ENCODE results near the gene PHKG1.
"Not testable (repeated sequence)": the region's sequence is repeated elsewhere in the genome, so short reads cannot be mapped to it uniquely, and the experiment has no call there.

PHKG1 gene

DNA sequence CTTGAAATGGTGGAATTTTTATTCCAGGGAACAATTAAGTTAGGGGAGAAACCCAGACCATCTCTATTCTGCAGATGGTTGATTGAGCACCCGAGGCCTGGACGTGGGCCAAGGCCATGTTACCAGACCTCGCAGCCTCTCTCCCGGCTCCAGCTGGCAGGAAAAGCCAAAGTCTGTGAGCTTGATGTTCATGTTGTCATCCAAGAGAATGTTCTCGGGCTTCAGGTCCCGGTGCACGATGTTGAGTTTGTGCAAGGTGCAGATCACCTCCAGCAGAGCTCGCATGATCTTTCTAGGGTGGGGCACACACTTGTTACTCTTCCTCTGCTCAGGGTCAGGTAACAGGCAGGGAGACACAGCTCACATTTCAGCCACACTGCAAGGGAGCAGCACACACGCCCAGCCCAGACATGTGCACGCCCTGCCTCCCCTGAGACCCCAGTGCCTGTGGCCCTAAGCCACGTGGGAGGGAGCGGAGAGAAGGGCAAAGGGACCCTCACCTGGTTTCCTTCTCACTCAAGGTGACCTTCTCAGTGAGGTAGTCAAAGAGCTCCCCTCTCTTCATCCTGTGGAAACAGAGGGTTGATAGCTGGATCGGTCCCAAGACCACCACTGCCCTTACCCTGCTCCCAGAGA, 9.5 kb downstream of the PHKG1 start:
- DNase-seq (ENCODE audit: low read depth), result no peak

DNA sequence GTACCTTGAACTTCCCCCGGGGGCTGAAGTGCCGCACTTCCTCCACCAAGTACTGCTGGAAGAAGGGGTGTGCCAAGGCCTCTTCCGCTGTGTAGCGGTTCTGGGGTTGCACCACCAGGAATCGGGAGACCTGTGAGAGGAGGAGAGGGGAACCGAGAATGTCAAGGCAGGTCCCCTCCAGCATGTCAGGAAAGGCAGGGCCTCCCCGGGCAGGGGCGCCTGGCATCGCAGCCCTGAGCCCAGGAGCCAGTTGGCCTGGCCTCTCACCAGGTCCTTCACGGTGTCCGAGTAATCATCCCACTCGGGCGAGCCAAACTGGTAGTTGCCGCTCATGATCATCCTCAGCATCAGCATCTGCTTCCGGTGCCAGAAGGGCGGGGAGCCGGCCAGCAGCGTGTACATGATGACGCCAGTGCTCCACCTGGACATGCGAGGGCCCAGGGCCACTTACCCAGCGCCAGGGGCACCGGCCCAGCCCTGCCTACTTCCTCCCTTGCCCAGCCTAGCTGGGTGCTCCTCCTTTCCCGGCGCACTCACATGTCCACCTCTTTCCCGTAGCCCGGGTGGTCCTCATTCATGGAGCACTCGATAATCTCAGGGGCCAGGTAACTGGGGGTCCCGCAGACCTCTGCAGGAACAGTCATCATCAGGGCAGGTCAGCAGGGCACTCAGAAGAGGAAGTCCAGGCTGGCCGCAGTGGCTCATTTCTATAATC, 11.0 kb downstream of the PHKG1 start:
- DNase-seq (ENCODE audit: low read depth), result no peak

DNA sequence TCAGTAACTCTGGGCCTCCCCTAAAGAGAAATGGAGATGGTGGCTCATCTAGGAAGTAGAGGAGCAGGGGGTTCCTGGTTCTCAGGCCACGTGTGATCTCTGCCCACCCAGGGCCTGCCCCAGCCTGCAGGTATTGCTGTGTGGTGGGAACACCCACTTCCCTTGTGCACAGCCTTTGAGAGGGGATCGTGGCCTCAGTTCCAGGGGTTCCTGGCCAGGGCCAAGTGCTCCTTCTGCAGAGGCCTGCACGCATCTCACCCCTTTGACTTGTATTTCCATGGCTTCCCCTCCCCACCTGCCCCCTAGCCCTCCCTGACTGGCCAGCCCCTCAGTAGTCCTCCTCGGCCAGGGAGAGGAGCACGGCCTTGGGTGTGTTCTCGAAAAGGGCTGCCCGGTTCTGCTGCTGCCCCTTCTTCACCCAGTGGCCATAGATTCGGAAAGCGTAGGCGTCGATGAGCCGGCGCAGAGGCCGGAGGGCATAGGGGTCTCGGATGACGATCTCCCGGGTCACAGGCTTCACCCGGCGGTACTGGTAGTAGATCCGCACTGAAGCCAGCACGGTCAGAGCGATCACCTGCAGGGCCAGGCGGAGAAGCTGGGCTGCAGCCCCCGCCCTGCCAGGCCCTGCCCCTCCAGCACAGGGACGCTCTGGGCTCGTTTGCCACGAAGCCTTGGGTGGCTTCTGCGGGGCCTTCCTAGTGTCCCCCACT, 11.9 kb downstream of the PHKG1 start:
- not testable (repeated sequence) for DNase-seq (ENCODE audit: low read depth)

DNA sequence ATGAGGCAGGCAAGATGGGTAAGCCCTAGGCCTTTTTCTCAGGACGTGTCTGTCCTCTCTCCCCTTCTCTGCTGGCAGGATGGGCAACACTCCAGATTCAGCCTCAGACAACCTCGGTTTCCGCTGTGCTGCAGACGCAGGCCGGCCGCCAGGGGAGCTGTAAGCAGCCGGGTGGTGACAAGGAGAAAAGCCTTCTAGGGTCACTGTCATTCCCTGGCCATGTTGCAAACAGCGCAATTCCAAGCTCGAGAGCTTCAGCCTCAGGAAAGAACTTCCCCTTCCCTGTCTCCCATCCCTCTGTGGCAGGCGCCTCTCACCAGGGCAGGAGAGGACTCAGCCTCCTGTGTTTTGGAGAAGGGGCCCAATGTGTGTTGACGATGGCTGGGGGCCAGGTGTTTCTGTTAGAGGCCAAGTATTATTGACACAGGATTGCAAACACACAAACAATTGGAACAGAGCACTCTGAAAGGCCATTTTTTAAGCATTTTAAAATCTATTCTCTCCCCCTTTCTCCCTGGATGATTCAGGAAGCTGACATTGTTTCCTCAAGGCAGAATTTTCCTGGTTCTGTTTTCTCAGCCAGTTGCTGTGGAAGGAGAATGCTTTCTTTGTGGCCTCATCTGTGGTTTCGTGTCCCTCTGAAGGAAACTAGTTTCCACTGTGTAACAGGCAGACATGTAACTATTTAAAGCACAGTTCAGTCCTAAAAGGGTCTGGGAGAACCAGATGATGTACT, 13.1 kb downstream of the PHKG1 start:
- DNase-seq (ENCODE audit: low read depth), result peak; percentile 13

DNA sequence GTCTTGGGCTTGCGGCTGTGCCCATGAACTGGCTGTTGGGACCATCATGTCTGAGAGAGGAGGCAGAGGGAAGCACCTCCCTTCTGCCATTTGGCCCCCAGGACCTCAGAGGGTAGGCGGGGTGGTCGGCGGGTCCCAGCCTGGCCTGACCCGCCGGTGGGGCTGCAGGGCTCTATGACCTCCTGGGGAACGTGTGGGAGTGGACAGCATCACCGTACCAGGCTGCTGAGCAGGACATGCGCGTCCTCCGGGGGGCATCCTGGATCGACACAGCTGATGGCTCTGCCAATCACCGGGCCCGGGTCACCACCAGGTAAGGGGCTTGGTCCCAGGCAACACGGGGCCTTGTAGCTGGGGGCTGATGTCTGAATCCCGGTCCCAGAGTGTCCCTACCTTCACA, 14.6 kb downstream of the PHKG1 start:
- no peak for DNase-seq (ENCODE audit: low read depth)

DNA sequence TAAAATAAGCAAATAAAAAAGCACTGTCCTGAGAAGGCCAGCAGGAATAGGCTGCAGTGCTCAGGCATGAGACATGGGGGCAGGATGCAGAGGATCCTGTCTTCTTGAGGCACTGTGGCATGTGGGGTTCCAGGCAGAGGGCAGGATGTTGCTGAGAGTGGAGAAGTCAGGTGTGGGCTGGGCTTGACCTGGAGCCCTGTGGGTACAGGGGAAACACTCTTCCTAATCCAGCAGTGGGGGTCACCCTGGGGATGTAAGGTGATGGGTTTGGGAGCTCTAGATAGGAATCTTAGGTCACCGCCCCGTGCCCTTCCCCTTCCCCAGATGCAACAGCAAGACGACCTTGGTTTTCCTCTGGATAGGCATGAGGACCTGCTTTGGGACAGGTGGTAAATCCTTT, 15.1 kb downstream of the PHKG1 start:
- no peak for DNase-seq (ENCODE audit: low read depth)

DNA sequence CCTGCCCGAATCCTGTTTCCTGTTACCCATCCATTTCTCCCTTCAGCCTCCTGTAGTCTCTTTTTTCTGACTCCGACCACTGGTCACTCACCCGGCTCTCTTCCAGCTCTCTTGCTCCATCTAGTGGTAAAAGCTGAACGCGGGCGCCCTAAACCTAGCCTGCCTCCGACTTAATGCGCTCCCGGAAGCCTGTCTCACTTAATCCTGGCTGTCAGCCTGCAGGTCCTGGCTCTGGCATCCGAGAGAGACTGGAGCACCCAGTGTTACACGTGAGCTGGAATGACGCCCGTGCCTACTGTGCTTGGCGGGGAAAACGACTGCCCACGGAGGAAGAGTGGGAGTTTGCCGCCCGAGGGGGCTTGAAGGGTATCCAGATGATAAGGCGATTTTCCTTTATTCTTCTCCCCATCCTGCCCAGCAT, 18.4 kb downstream of the PHKG1 start:
- DNase-seq (ENCODE audit: low read depth), result peak; percentile 73

DNA sequence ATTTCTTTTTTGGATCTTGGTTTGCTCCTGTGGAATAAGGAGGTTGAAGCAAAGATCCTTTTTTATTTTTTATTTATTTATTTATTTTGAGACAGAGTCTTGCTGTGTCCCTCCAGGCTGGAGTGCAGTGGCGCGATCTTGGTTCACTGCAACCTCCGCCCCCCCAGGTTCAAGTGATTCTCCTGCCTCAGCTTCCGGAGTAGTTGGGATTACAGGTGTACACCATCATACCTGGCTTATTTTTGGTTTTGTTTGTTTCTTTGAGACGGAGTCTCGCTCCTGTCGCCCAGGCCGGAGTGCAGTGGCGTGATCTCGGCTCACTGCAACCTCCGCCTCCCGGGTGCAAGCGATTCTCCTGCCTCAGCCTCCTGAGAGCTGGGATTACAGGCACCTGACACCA, 26.4 kb downstream of the PHKG1 start:
- DNase-seq (ENCODE audit: low read depth), result not testable (repeated sequence)

DNA sequence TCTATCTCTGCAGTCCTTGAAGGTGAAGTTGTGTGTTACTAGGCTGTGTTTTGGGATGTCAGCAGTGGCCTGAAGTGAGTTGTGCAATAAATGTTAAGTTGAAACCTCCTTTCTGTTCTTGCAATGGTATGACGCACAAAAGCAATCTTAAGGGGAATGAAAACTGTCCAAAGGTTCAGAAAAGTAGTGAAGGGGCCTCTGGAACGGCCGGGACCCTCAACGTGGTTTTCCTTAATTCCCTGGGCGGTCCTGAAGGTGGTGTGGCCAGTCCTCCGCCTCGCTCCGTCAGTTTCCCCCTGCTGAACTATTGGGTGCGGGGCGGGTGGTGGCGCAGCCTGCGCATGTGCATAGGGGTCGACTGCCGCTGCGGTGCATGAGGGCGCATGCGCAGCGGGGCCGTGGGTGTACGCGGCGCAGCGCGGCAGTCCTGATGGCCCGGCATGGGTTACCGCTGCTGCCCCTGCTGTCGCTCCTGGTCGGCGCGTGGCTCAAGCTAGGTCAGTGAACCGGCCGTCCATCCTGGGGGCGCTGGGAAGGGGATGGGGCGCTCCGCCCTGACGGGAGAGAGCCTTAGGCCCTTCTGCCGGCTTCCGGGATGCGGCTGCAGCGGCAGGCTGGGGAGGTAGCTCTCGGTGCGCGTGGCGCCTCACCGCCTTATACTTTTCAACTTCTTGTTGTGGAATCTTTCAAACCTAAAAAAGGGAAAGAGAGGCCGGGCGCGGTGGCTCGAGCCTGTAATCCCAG, 28.7 kb downstream of the PHKG1 start, which contains the start of gene SUMF2:
SUMF2 (plus strand) TSS at position 405 of the 744 bp plus-strand sequence; CDS start at position 431, 26 bp downstream.
- peak; percentile 85 for DNase-seq (ENCODE audit: low read depth)

DNA sequence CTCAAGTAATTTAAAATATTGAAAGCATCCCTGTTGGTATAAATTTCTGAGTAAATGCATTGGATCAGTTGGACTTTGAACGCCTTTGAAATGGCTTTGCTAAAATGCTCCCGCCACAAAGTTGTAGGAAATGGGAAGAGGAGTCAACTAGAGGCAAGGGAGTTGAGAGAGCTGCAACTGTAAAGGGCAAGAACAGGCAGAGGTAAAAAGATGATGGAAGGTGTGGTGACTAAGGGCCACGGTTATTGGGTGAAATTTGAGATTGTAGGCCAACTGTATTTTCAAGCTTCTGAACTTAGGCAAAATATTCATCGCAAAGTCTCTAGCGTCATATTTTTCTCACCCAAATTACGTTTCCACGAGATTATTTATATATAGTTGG, 29.3 kb downstream of the PHKG1 start:
- DNase-seq (ENCODE audit: low read depth), result no peak

DNA sequence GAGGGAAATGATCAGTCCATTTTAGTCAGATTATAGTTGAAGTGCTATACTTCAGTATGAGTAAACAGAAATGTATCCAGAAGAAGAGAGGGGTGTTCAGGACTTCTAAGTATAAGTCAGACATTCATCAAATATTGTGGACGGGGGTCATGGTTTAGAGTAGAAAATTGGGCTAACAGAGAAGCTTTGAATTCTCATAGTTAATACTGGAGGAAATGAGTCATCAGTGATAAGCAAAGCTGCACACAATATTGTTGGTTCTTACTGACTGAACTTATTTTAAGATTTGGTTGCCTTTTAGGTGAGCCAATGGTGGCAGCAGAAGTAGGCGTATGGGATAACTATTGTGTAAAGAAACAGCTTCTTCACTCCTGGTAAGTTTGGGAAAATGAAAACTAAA, 30.4 kb downstream of the PHKG1 start:
- DNase-seq (ENCODE audit: low read depth), result peak; percentile 91

DNA sequence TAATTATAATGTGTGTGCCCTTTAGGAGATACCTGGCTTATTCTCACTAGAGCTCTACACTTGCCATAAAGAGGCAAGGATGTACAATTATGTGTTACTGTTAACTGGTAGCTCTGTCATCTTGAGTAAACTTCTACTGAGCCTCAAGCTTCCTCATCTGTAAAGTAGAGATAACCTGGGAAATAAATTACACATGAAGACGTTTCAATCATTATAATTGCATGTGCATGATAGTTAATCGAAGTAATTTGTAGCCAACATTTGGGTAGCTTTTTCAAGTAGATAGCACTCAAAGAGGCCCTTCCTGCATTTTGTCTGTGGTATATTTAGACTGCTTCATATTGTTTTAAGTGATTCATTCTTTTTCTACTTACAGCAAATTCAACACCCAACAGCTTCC, 38.8 kb downstream of the PHKG1 start:
- no peak for DNase-seq (ENCODE audit: low read depth)

DNA sequence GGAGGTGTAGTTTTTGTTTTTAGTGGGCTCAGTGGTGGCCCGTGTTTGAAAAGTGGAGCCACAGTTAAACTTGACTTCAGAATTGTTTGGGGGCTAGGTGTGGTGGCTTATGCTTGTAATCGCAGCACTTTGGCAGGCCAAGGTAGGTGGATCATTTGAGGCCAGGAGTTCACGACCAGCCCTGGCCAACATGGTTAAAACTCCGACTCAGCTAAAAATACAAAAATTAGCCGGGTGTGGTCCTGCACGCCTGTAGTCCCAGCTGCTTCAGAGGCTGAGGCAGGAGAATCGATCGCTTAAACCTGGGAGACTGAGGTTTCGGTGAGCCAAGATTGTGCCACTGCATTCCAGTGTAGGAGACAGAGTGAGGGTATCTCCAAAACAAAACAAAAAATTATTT, 39.4 kb downstream of the PHKG1 start:
- no peak for DNase-seq (ENCODE audit: low read depth)

DNA sequence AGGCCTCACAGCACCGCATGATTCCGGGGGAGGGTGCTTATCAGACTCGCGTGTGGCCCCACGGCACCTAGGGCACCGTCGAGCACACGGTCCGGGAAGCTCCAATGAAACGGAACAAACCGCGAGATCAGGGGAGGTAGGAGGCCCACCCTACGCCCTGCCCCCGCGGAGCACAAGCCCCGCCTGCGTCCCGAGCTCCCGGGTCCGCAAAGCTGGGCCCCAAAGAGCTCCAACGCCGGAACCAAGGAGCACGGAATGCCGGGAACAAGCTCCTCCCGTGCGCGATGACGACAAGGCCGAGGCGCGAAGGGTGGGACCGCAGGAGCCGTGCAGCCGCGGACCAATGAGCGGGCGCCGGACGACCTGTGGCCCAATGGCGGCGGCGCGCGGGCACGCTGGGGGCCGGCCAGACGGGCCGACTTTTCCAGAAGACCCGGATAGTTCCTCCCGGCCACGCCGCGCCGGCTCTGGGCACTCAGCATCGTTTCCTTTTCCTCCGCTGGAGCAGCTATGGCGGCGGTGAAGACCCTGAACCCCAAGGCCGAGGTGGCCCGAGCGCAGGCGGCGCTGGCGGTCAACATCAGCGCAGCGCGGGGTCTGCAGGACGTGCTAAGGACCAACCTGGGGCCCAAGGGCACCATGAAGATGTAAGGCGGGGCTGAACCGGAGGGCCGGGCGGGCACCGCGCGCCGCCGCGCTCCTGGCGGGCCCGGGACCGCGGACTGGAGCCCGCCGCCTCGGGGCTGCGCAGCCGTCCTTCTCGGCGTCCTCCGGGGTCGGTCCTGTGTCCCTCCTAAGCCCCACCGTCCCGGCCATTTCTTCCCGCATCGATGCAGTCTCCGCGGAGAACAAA, 41.2 kb downstream of the PHKG1 start, which contains the start of the genes CCT6A and PSPH:
CCT6A (plus strand) TSS at position 427 of the 853 bp plus-strand sequence; CDS start at position 511, 84 bp downstream.
PSPH (minus strand) TSS at position 106 of the 853 bp plus-strand sequence. CDS start 30,232 bp downstream, outside the sequence.
- peak; percentile 98 for DNase-seq (ENCODE audit: low read depth)

DNA sequence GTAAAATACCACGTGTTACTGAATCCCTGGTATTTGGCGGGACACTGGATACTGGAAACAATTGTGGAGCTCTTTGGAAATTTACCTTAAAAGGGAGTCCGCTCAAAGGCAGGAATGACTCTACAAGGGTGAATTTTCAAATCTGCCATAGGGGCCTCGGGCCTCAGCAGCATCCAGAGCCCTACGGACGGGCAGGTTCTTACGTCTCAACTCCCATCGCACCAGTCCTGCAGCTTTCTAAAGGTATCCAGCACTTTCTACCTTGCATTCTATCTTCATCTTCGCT, 41.8 kb downstream of the PHKG1 start:
- DNase-seq (ENCODE audit: low read depth), result no peak

DNA sequence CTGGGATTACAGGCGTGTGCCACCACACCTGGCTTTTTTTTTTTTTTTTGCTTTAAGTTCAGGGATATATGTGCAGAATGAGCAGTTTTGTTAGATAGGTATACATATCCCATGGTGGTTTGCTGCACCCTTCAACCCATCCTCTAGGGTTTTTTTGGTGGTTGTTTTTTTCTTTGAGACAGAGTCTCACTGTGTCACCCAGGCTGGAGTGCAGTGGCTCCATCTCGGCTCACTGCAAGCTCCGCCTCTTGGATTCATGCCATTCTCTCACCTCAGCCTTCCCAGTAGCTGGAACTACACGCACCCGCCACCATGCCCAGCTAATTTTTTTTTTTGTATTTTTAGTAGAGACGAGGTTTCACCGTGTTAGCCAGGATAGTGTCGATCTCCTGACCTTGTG, 44.0 kb downstream of the PHKG1 start:
- DNase-seq (ENCODE audit: low read depth), result not testable (repeated sequence)

DNA sequence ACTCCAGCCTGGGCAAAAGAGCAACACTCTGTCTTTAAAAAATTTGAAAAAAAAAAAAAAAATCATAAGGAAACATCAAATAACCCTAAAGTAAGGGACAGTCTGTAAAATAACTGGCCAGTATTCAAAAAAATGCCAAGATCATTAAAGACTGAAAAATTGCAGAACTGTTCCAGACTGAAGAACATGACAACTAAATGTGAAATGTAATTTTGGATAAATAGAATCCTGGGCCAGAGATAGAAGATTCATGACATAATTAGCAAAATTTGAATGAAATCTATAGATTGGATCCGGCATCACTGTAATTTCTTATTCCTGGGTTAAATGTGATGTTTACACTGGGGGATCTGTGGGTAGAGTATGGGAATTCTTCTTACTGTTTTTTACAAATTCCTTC, 44.5 kb downstream of the PHKG1 start:
- DNase-seq (ENCODE audit: low read depth), result no peak

DNA sequence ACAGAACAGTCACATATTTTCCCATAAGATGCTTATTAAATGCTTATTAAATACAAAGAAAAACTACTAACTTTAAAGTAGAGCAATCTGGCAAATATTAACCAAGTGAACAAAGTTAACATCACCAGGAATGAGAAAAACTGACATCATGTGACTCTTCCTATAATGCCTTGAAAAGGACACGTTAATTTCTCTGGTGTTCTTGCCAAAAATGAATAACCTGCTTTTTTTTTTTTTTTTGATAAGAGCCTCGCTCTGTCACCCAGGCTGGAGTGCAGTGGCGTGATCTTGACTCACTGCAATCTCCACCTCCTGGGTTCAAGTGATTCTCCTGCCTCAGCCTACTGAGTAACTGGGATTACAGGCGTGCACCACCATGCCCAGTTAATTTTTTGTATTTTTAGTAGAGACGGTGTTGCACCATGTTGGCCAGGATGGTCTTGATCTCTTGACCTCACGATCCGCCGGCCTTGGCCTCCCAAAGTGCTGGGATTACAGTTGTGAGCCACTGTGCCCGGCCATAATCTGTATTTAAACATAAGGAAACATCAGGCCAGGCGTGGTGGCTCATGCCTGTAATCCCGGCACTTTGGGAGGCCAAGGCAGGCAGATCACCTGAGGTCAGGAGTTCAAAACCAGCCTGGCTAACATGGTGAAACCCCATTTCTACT, 45.2 kb downstream of the PHKG1 start:
- peak; percentile 63 for DNase-seq (ENCODE audit: low read depth)

DNA sequence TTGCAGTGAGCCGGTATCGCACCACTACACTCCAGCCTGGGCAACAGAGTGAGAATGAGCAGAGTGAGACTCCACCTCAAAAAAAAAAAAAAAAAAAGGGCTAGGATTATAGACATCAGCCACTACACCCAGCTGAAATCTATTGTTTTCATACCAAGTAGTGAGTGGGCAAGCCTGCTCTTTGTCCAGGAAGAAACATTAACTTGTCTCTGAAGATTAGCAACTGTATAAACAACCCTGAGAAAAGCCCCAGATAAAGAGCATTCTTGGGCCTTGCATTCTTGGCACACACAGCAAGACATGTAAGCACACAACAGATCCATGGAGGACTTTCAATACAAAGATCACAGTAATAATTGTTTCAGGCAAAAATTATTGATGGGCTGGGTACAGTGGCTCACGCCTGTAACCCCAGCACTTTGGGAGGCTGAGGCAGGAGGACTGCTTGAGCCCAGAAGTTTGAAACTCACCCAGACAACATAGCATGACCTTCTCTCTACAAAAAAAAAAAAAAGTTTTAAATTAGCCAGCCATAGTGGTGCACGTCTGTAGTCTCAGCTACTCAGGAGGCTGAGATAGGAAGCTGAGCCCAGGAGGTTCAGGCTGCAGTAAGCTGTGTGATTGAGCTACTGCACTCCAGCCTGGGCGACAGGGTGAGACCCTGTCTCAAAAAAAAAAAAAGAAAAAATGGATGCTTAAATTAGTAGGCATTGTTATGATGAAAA, 45.9 kb downstream of the PHKG1 start:
- DNase-seq (ENCODE audit: low read depth), result peak; percentile 99
